Vagina (tissue), 2 donors: ENCODE results near the gene FRMD3. TPM values are rescaled to one million over a fixed set of nuclear protein-coding genes. Genes with fewer than 3 reads are reported as not detected.

Source experiments
- DNase-seq, 2 donors: peaks; one replicate each; pipeline ENCODE4 v3.0.0-alpha.2; 2017; ENCODE audit errors: extremely low spot score in 2 of 2
- H3K27ac ChIP-seq: fragments of 200-600 bp; sonication (generic); one replicate; pipeline ENCODE4 v1.5.1; 2019
- H3K27me3 ChIP-seq: fragments of 200-600 bp; sonication (generic); one replicate; pipeline ENCODE4 v1.5.1; 2019
- H3K36me3 ChIP-seq, 2 donors: fragments of 200-600 bp; sonication (generic); one replicate each; pipeline ENCODE4 v1.5.1; 2017 to 2019
- H3K4me1 ChIP-seq: fragments of 200-600 bp; sonication (generic); one replicate; pipeline ENCODE4 v1.5.1; 2019
- H3K4me3 ChIP-seq, 2 donors: fragments of 200-600 bp; sonication (generic); 1 replicate in 1 of 2; 2 replicates in 1 of 2; pipeline ENCODE4 v1.5.1; 2016 to 2019
- H3K9me3 ChIP-seq: fragments of 200-600 bp; sonication (generic); one replicate; pipeline ENCODE4 v1.5.1; 2019
- POLR2A ChIP-seq, 2 donors: fragments of 450-650 bp; IDR thresholded peaks; one replicate each; pipeline ENCODE4 v1.6.1; 2017; ENCODE audit warnings: antibody characterized with exemption in 2 of 2, mild to moderate bottlenecking in 2 of 2, moderate library complexity in 2 of 2
- POLR2AphosphoS5 ChIP-seq, 2 donors: sonication (generic); formaldehyde crosslinking; IDR thresholded peaks; one replicate each; pipeline ENCODE4 v1.9.0; 2017; ENCODE audit warnings: antibody characterized with exemption in 2 of 2, mild to moderate bottlenecking in 2 of 2, low read depth in 1 of 2; ENCODE audit not compliant: insufficient read depth in 1 of 2
- intact Hi-C: fragments of 100-400 bp; cut with DNase I; formaldehyde crosslinking; loops from one replicate; pipeline ENCODE4 v1.15.1; 2023
- total RNA-seq: library from RNA; depleted of rRNA; stranded (reverse); fragments of >200 nt; gene quantifications from one replicate; pipeline ENCODE4 v1.2.3, GENCODE V29; 2016
- TF ChIP-seq, protein P1 (sequence below), 3 experiments: fragments of 450-650 bp in 2 of 3; fragments of 200-600 bp in 1 of 3; sonication (generic) in 1 of 3; IDR thresholded peaks; one replicate each; pipeline ENCODE4 v1.5.1; 2017 to 2019; ENCODE audit warnings: antibody characterized with exemption in 3 of 3, mild to moderate bottlenecking in 2 of 3, moderate library complexity in 2 of 3

FRMD3 gene
- total RNA-seq, 1 donor from 2014 or later: 13.8 TPM

DNA sequence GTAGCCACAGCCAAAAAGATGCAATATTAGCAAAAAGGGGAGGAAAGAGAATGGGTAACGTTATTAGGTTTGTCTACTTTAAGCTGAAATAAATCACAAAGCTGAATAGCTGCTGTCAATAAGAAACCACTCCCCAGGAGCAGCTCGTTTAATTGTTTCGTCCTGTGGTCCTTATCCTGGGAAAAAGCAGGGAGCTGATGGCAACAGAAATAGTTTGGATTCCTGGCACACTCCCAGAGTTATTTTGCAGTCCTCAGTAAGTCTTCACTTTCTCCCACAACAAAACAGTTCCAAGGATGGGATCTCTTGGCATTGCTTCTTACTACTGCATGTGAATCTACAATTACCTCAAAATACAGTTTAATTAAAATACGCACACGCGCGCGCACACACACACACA, 28.8 kb downstream of the FRMD3 start:
- intact Hi-C loops: no loop called here
- H3K27me3 ChIP-seq: no peaks in the 10 kb centered on the region
- H3K4me1 ChIP-seq: no peaks in the 10 kb centered on the region
- H3K9me3 ChIP-seq: no peaks in the 10 kb centered on the region
- H3K36me3 ChIP-seq: no peaks in the 10 kb centered on the region
- no peak for DNase-seq
- H3K4me3 ChIP-seq: no peak overlapping the region
- TF ChIP-seq POLR2AphosphoS5 (IDR thresholded peaks at IDR 0.05; ENCODE audit: insufficient read depth in 1 of 2, low read depth in 1 of 2) (no peak), POLR2A (IDR thresholded peaks at IDR 0.05) (no peak)
- TF ChIP-seq, protein P1, sequence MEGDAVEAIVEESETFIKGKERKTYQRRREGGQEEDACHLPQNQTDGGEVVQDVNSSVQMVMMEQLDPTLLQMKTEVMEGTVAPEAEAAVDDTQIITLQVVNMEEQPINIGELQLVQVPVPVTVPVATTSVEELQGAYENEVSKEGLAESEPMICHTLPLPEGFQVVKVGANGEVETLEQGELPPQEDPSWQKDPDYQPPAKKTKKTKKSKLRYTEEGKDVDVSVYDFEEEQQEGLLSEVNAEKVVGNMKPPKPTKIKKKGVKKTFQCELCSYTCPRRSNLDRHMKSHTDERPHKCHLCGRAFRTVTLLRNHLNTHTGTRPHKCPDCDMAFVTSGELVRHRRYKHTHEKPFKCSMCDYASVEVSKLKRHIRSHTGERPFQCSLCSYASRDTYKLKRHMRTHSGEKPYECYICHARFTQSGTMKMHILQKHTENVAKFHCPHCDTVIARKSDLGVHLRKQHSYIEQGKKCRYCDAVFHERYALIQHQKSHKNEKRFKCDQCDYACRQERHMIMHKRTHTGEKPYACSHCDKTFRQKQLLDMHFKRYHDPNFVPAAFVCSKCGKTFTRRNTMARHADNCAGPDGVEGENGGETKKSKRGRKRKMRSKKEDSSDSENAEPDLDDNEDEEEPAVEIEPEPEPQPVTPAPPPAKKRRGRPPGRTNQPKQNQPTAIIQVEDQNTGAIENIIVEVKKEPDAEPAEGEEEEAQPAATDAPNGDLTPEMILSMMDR (IDR thresholded peaks at IDR 0.05): no peak
- no peak overlapping the region for H3K27ac ChIP-seq

DNA sequence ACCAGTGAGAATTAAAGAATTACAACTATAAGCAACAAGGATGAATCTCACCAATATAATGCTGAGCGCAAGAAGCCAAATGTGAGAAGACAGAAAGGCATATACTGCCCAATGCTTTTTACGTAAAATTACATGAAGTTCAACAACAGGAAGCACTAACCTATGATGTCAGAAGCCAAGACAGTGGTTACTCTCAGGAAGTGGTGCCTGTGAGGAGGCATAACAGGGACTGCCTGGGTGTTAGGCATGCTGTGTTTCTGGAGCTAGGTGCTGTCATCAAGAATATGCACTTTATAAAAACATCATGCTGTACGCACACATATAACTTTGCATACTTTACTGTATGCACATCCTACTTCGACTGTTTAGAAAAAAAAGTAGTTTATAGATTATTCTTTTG, 30.1 kb downstream of the FRMD3 start:
- Histone ChIP-seq H3K4me1 (no peaks in the 10 kb centered on the region), H3K27ac (no peak overlapping the region), H3K36me3 (no peaks in the 10 kb centered on the region), H3K4me3 (no peak overlapping the region), H3K27me3 (no peaks in the 10 kb centered on the region), H3K9me3 (no peaks in the 10 kb centered on the region)
- intact Hi-C loops: no loop called here
- TF ChIP-seq, protein P1 (IDR thresholded peaks at IDR 0.05): no peak
- TF ChIP-seq POLR2AphosphoS5 (IDR thresholded peaks at IDR 0.05; ENCODE audit: insufficient read depth in 1 of 2, low read depth in 1 of 2) (no peak), POLR2A (IDR thresholded peaks at IDR 0.05) (no peak)
- no peak for DNase-seq

DNA sequence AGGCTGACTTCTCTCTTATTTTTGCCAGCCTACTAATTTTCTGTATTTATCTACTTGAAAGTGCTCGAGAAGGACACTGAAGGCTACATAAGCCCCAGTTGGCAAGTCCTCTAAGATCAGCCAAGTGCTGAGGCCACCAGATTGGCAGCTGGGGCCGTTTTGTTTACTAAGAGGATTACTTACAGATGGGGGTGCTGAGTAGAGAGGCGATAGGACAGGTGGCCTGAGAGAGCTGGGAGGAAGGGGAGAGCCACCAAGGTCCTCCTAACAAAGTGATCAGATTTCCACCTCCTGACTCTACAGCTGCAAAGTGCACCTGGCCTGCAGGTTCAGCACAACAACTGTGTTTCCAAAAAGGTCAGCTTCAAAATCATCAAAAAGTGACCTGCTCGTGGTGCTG, 32.9 kb downstream of the FRMD3 start:
- no peak for DNase-seq
- Histone ChIP-seq H3K27me3 (no peaks in the 10 kb centered on the region), H3K4me1 (no peaks in the 10 kb centered on the region), H3K4me3 (no peak overlapping the region), H3K36me3 (no peaks in the 10 kb centered on the region), H3K27ac (no peak overlapping the region), H3K9me3 (no peaks in the 10 kb centered on the region)
- intact Hi-C loops: no loop called here
- TF ChIP-seq POLR2AphosphoS5 (IDR thresholded peaks at IDR 0.05; ENCODE audit: insufficient read depth in 1 of 2, low read depth in 1 of 2): no peak
- TF ChIP-seq, protein P1 (IDR thresholded peaks at IDR 0.05): no peak
- TF ChIP-seq POLR2A (IDR thresholded peaks at IDR 0.05): no peak

DNA sequence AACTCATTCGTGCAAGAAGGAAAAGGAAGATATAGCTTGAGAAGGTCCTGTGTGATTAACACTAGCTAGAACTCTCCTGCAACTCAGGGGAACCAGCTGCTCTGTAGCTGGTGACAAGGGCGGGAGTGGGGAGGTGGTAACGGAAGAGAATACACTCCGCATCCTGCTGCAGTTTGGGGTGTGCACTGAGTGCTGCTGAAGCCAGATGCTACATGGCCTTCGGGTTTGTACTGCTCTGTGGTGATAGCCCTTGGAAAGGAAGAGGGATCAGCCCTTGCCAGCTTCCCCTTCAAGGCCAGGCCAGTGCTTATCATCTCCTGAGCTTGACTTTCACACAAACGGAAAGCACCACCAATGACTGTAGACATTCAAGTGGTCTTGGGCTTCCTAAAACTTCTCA, 34.3 kb downstream of the FRMD3 start:
- Histone ChIP-seq H3K36me3 (no peaks in the 10 kb centered on the region), H3K4me1 (no peaks in the 10 kb centered on the region), H3K9me3 (no peaks in the 10 kb centered on the region), H3K4me3 (no peak overlapping the region), H3K27ac (no peak overlapping the region), H3K27me3 (no peaks in the 10 kb centered on the region)
- DNase-seq: no peak
- TF ChIP-seq, protein P1 (IDR thresholded peaks at IDR 0.05): no peak
- TF ChIP-seq POLR2A (IDR thresholded peaks at IDR 0.05): no peak
- TF ChIP-seq POLR2AphosphoS5 (IDR thresholded peaks at IDR 0.05; ENCODE audit: insufficient read depth in 1 of 2, low read depth in 1 of 2): no peak
- intact Hi-C loops: no loop called here

DNA sequence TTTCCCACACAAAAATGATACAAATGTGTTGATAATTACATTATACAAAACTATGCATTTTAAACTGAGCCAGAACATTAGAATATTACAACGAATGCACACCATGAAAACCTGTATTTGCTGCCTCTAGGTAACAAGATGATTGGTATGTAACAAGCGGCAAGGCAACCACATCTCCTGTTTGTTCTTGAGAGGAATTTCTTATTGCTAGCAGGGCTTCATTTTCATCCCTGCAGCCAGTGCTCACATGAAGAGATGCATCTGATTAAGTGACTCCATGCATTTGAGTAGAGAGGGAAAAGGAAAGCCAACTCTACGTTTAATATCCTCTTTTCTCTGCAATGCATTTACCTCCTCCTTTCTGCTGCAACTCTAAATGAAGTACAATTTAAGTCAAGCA, 36.6 kb downstream of the FRMD3 start:
- intact Hi-C loops: no loop called here
- TF ChIP-seq POLR2AphosphoS5 (IDR thresholded peaks at IDR 0.05; ENCODE audit: insufficient read depth in 1 of 2, low read depth in 1 of 2): no peak
- TF ChIP-seq, protein P1 (IDR thresholded peaks at IDR 0.05): no peak
- no peak for TF ChIP-seq POLR2A (IDR thresholded peaks at IDR 0.05)

More for the DNA sequence above, 36.6 kb downstream of the FRMD3 start:
- H3K4me1 ChIP-seq: no peaks in the 10 kb centered on the region
- no peak overlapping the region for H3K27ac ChIP-seq
- H3K27me3 ChIP-seq: no peaks in the 10 kb centered on the region
- no peaks in the 10 kb centered on the region for H3K36me3 ChIP-seq
- H3K9me3 ChIP-seq: no peaks in the 10 kb centered on the region
- no peak for DNase-seq
- H3K4me3 ChIP-seq: no peak overlapping the region
